HCT116 (cell line): ENCODE results near the gene CEP43. TPM values are rescaled to one million over a fixed set of nuclear protein-coding genes. Genes with fewer than 3 reads are reported as not detected.

ENCODE experiments used
- ATAC-seq: fragments of 200-7000 bp; cut with Tn5 transposase; 2 replicates; pipeline ENCODE4 v1.9.1; 2020; ENCODE audit warnings: mild to moderate bottlenecking, moderate library complexity
- BruUV-seq: library from RNA; stranded (reverse); fragments of 400-500 nt; replicated peaks from 2 replicates; lab custom pipeline; 2021; lab: Mats Ljungman, UMichigan
- CTCF ChIA-PET: fragments of 300-600 bp; sonication (Branson Sonifier 250); formaldehyde crosslinking; loops from one replicate; lab custom pipeline; 2021; ENCODE audit warnings: antibody characterized with exemption; lab: Charles Lee
- POLR2A ChIA-PET: fragments of 300-600, 350-600 bp; sonication (Branson Sonifier 250); formaldehyde crosslinking; loops from one replicate; lab custom pipeline; 2021; ENCODE audit warnings: antibody characterized with exemption; lab: Charles Lee
- RAD21 ChIA-PET, 2 experiments: fragments of 300-600 bp; sonication (Branson Sonifier 250); formaldehyde crosslinking; loops; one replicate each; lab custom pipeline; 2023; ENCODE audit warnings: low total read pairs in 2 of 2; ENCODE audit not compliant: uncharacterized antibody in 2 of 2, unreplicated experiment in 2 of 2, low non-redundant PET in 1 of 2; lab: Charles Lee
- DNase-seq: peaks from one replicate; pipeline ENCODE4 v3.0.0-alpha.2; 2010; ENCODE audit warnings: low read depth, low spot score
- H2AFZ ChIP-seq: fragments of 200-600 bp; shearing (Covaris generic), sonication (generic); 2 replicates; pipeline ENCODE4 v1.6.1; 2017; ENCODE audit warnings: low read depth, mixed run types, mixed read lengths, antibody characterized with exemption, low read length; ENCODE audit not compliant: poor library complexity, severe bottlenecking
- H3K27ac ChIP-seq: 2 replicates; pipeline ENCODE4 v1.5.1; 2012; ENCODE audit warnings: low read depth, low read length
- H3K27me3 ChIP-seq: fragments of 200-600 bp; sonication (generic); 2 replicates; pipeline ENCODE4 v1.6.1; 2016; ENCODE audit warnings: mixed run types, low read length, mixed read lengths; ENCODE audit not compliant: insufficient read depth
- H3K36me3 ChIP-seq, 2 experiments: fragments of 200-500 bp in 1 of 2; fragments of 200-600 bp in 1 of 2; sonication (Bioruptor generic) in 1 of 2; sonication (generic) in 1 of 2; 2 replicates each; pipeline versions ENCODE4 v1.5.1 to v1.6.1; 2014 to 2016; ENCODE audit warnings: low read length in 2 of 2, inconsistent platforms in 1 of 2, mixed read lengths in 1 of 2, mixed run types in 1 of 2; ENCODE audit not compliant: insufficient read depth in 2 of 2, control insufficient read depth in 1 of 2
- H3K4me1 ChIP-seq, 2 experiments: fragments of 200-600 bp in 1 of 2; sonication (generic) in 1 of 2; 2 replicates each; pipeline versions ENCODE4 v1.5.1 to v1.6.1; 2012 to 2017; ENCODE audit warnings: low read length in 2 of 2, inconsistent platforms in 1 of 2, mild to moderate bottlenecking in 1 of 2, mixed read lengths in 1 of 2, mixed run types in 1 of 2, moderate library complexity in 1 of 2; ENCODE audit not compliant: insufficient read depth in 2 of 2, control insufficient read depth in 1 of 2
- H3K4me2 ChIP-seq: fragments of 200-600 bp; sonication (generic); 2 replicates; pipeline ENCODE4 v1.6.1; 2017; ENCODE audit warnings: mixed run types, low read length, mixed read lengths
- H3K4me3 ChIP-seq, 2 experiments: fragments of 200-600 bp in 1 of 2; sonication (generic) in 1 of 2; replicated peaks in 1 of 2; 2 replicates each; pipeline ENCODE4 v1.5.1; 2011 to 2016; ENCODE audit warnings: low read length in 2 of 2, control low read depth in 1 of 2, low read depth in 1 of 2, mild to moderate bottlenecking in 1 of 2, mixed read lengths in 1 of 2, mixed run types in 1 of 2
- H3K79me2 ChIP-seq: fragments of 200-600 bp; sonication (generic); 2 replicates; pipeline ENCODE4 v1.6.1; 2017; ENCODE audit warnings: mild to moderate bottlenecking, mixed run types, low read length, moderate library complexity, mixed read lengths; ENCODE audit not compliant: insufficient read depth
- H3K9ac ChIP-seq: fragments of 200-600 bp; sonication (generic); 2 replicates; pipeline ENCODE4 v1.6.1; 2016; ENCODE audit warnings: low read length, mixed read lengths
- H3K9me2 ChIP-seq: fragments of 200-600 bp; sonication (generic), shearing (Covaris generic); 2 replicates; pipeline ENCODE4 v1.6.1; 2017; ENCODE audit warnings: mixed run types, mild to moderate bottlenecking, moderate library complexity; ENCODE audit not compliant: insufficient read depth
- H3K9me3 ChIP-seq, 2 experiments: fragments of 200-500 bp in 1 of 2; fragments of 200-600 bp in 1 of 2; sonication (Bioruptor generic) in 1 of 2; sonication (generic) in 1 of 2; 2 replicates each; pipeline ENCODE4 v1.6.1; 2014 to 2017; ENCODE audit warnings: low read length in 2 of 2, mixed read lengths in 2 of 2, inconsistent platforms in 1 of 2, low read depth in 1 of 2, mild to moderate bottlenecking in 1 of 2, mixed run types in 1 of 2, moderate library complexity in 1 of 2; ENCODE audit not compliant: control insufficient read depth in 1 of 2, insufficient read depth in 1 of 2
- H4K20me1 ChIP-seq: fragments of 200-600 bp; sonication (generic), shearing (Covaris generic); 2 replicates; pipeline ENCODE4 v1.6.1; 2017; ENCODE audit warnings: mixed run types, mild to moderate bottlenecking, moderate library complexity; ENCODE audit not compliant: insufficient read depth
- CEBPB ChIP-seq: IDR thresholded peaks from 2 replicates; pipeline ENCODE4 v1.6.1; 2012; ENCODE audit warnings: low read depth
- EGR1 ChIP-seq: IDR thresholded peaks from 2 replicates; pipeline ENCODE4 v1.6.1; 2012; ENCODE audit warnings: low read depth
- ELF1 ChIP-seq: IDR thresholded peaks from 2 replicates; pipeline ENCODE4 v1.6.1; 2012; ENCODE audit warnings: low read depth, borderline replicate concordance
- FOSL1 ChIP-seq: IDR thresholded peaks from 2 replicates; pipeline ENCODE4 v1.6.1; 2012; ENCODE audit warnings: low read depth
- POLR2A ChIP-seq: IDR thresholded peaks from 2 replicates; pipeline ENCODE4 v1.7.0; 2011; ENCODE audit warnings: borderline replicate concordance; ENCODE audit not compliant: insufficient read depth, insufficient read length; ENCODE audit errors: extremely low read depth
- POLR2AphosphoS5 ChIP-seq: IDR thresholded peaks from 2 replicates; pipeline ENCODE4 v1.6.1; 2011; ENCODE audit warnings: mild to moderate bottlenecking, low read depth, low read length, moderate library complexity
- RAD21 ChIP-seq: IDR thresholded peaks from 2 replicates; pipeline ENCODE4 v1.6.1; 2012; ENCODE audit warnings: low read depth, mild to moderate bottlenecking
- SIN3A ChIP-seq: IDR thresholded peaks from 2 replicates; pipeline ENCODE4 v1.6.1; 2012; ENCODE audit warnings: low read depth
- SP1 ChIP-seq: IDR thresholded peaks from 2 replicates; pipeline ENCODE4 v1.6.1; 2012; ENCODE audit warnings: low read depth
- YY1 ChIP-seq: IDR thresholded peaks from 2 replicates; pipeline ENCODE4 v1.6.1; 2011; ENCODE audit warnings: low read length, low read depth, moderate library complexity, mild to moderate bottlenecking; ENCODE audit not compliant: insufficient replicate concordance; ENCODE audit errors: extremely low read depth
- ZFX ChIP-seq: fragments of 450-650 bp; IDR thresholded peaks from 2 replicates; pipeline ENCODE4 v1.6.1; 2017
- ZNF274 ChIP-seq: fragments of 200-500 bp; sonication (Bioruptor generic); IDR thresholded peaks from 2 replicates; pipeline ENCODE4 v1.6.1; 2014; ENCODE audit warnings: mild to moderate bottlenecking, low read depth, low read length, inconsistent platforms
- intact Hi-C: fragments of 100-400 bp; cut with micrococcal nuclease; formaldehyde crosslinking; loops from 2 replicates; pipeline ENCODE4 v1.10.0; 2022
- total RNA-seq: library from RNA; stranded (reverse); gene quantifications from one replicate; pipeline ENCODE4 v1.2.1, GENCODE V29; 2021; ENCODE audit not compliant: unreplicated experiment
- TF ChIP-seq, protein P1 (sequence below): IDR thresholded peaks from 2 replicates; pipeline ENCODE4 v1.6.1; 2012

The CEP43 gene
- total RNA-seq, 1 experiment from 2014 or later: 15.8 TPM

DNA sequence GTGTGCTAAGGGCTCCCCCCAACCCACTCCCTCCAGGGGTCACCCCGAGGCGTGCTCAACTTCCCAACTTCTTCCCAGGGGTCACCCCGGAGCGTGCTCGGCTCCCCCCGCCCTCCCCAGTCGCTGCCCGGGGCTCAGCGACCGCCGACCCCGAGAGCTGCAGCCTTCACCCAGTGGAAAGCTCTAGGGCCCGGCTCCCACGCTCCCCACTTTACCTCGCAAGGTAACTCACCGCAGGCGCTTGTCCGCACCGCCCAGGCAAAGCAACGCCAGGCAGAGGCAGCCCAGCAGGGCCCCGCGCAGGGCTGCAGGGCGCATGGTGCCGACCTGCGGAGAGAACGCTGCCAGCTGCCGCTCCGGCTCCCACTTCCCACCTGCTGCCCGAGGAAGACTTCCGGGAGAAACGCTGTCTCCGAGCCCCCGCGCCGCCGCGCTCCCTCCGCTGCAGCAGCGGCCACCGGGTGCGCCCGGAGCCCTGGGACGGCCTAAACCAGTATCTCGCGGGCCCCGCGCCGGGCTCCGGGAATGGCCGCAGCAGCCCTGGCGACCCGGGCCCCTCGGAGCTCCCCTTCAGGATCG is 43.2 kb upstream of the CEP43 start:
- CTCF ChIA-PET: interaction anchor here (2.2 kb wide), 1 partner anchor 181 kb away, joined by 7 read pairs; no protein-coding TSS in a partner anchor
- no peaks in the 10 kb centered on the region for H3K9me3 ChIP-seq
- no peaks in the 10 kb centered on the region for H3K9me2 ChIP-seq
- no peaks in the 10 kb centered on the region for H3K79me2 ChIP-seq
- POLR2A ChIA-PET: no interaction called here
- peak overlapping the region; percentile 42; the same call in 1 of the 2 replicates for H3K27ac ChIP-seq
- H2AFZ ChIP-seq: no peak overlapping the region
- peak overlapping the region; percentile 97 for H3K4me2 ChIP-seq
- BruUV-seq: no TSS peak
- peak overlapping the region; percentile 74 for H3K9ac ChIP-seq
- H3K4me3 ChIP-seq: peak overlapping the region; percentile 67 to 82
- TF ChIP-seq ZNF274 (no peak), ZFX (peak; percentile 72; the same call in 1 of the 2 replicates), YY1 (peak; percentile 1)
- 0 out of 4 replicates have a peak, but pooled peaks cover 0 to 4% of the 10 kb centered on the region in 2 experiments for H3K36me3 ChIP-seq
- H4K20me1 ChIP-seq: no peaks in the 10 kb centered on the region
- H3K4me1 ChIP-seq: peaks cover 4 to 20% of the 10 kb centered on the region in 2 experiments; a peak in 3 of 4 replicates
- intact Hi-C loops: no loop called here
- RAD21 ChIA-PET: no interaction called here
- no peak for DNase-seq
- ATAC-seq: peak; percentile 58
- H3K27me3 ChIP-seq: no peaks in the 10 kb centered on the region

DNA sequence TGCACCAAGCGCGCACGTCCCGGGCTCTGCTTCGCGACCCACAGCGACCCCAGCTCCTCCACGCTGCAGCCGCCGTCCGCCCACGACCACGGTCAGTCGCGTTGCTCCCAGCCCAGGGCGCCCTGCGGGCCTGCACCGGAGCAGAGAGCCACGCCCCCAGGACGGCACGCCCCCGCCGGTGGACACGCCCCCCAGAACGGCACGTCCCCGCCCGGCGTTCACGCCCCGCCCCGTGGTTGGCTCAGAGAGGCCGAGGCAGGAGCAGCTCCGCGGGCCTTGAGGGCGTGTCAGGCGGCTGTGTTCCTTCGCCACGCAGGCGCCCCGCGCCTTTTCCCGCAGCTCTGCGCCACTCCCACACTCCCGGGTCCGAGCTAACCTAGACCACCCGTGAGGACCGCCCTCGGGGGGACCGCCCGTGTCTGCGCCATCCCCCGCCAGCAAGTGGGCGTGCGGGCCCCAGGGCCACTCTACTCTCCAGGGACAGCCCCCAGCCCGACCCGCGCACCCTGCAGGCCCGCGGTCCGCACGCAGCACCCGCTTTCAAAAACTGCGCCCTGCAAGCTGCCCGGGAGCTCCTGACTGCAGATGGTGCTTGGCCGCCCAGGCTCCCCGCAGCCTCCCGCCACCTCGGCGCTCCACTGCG is 42.6 kb upstream of the CEP43 start, which contains the start of gene RNASET2:
TSS of gene RNASET2 (minus strand) at position 107 of the 643 bp plus-strand sequence. CDS start 368 bp downstream, outside the sequence.
- Histone ChIP-seq H3K4me1 (peaks cover 4 to 16% of the 10 kb centered on the region in 2 experiments; a peak in 3 of 4 replicates), H3K27me3 (no peaks in the 10 kb centered on the region), H2AFZ (peak within 1 kb of the TSS; percentile 26), H3K4me3 (peak within 1 kb of the TSS; percentile 67 to 82), H3K27ac (peak within 1 kb of the TSS; percentile 52), H3K9ac (peak within 1 kb of the TSS; percentile 74), H3K4me2 (peak within 1 kb of the TSS; percentile 97), H3K79me2 (no peaks in the 10 kb centered on the region), H4K20me1 (no peaks in the 10 kb centered on the region), H3K9me2 (no peaks in the 10 kb centered on the region), H3K36me3 (0 out of 4 replicates have a peak, but pooled peaks cover 0 to 4% of the 10 kb centered on the region in 2 experiments), H3K9me3 (no peaks in the 10 kb centered on the region)
- ATAC-seq (peak; percentile 92), DNase-seq (peak; percentile 64)
- RAD21 ChIA-PET: no interaction called here
- intact Hi-C loops: no loop called here
- no peak for TF ChIP-seq FOSL1
- peak; percentile 1 for TF ChIP-seq YY1
- no peak for TF ChIP-seq ZNF274
- TF ChIP-seq POLR2A: peak; percentile 62
- peak; percentile 87 for TF ChIP-seq POLR2AphosphoS5
- peak; percentile 30; the same call in 1 of the 2 replicates for TF ChIP-seq SP1
- TF ChIP-seq, protein P1, sequence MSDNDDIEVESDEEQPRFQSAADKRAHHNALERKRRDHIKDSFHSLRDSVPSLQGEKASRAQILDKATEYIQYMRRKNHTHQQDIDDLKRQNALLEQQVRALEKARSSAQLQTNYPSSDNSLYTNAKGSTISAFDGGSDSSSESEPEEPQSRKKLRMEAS: peak; percentile 67; the same call in 1 of the 2 replicates
- no peak for TF ChIP-seq CEBPB
- peak; percentile 88 for TF ChIP-seq EGR1
- no peak for TF ChIP-seq RAD21
- TF ChIP-seq SIN3A: peak; percentile 72; the same call in 1 of the 2 replicates
- no peak for TF ChIP-seq ELF1
- peak; percentile 36 for TF ChIP-seq ZFX
- BruUV-seq: no TSS peak
- CTCF ChIA-PET: interaction anchor here (2.2 kb wide), 1 partner anchor 182 kb away, joined by 7 read pairs; no protein-coding TSS in a partner anchor
- POLR2A ChIA-PET: no interaction called here
